Panc1 (cell line): ENCODE measurements around the gene TSPAN4. TPM values are rescaled to one million over a fixed set of nuclear protein-coding genes. Genes with fewer than 3 reads are reported as not detected.
A peak's percentile ranks its signal among the peaks of the same experiment; 100 is the strongest.

Experiments
- ATAC-seq: fragments of 200-7000 bp; cut with Tn5 transposase; 2 replicates; pipeline ENCODE4 v1.9.1; 2020; ENCODE audit warnings: mild to moderate bottlenecking, moderate library complexity
- BruUV-seq: library from RNA; stranded (reverse); fragments of 400-500 nt; replicated peaks from 2 replicates; lab custom pipeline; 2021; lab: Mats Ljungman, UMichigan
- CTCF ChIA-PET: fragments of 300-600 bp; sonication (Branson Sonifier 250); formaldehyde crosslinking; loops from one replicate; lab custom pipeline; 2022; ENCODE audit warnings: antibody characterized with exemption; lab: Charles Lee
- POLR2A ChIA-PET: fragments of 300-600 bp; sonication (Branson Sonifier 250); formaldehyde crosslinking; loops from one replicate; lab custom pipeline; 2022; ENCODE audit warnings: antibody characterized with exemption; lab: Charles Lee
- DNase-seq: peaks from one replicate; pipeline ENCODE4 v3.0.0-alpha.2; 2010; ENCODE audit warnings: low read depth, low spot score
- H3K27ac ChIP-seq: 2 replicates; pipeline ENCODE4 v1.5.1; 2011; ENCODE audit warnings: mild to moderate bottlenecking, low read length, inconsistent platforms
- H3K27me3 ChIP-seq: fragments of 200-500 bp; sonication (Bioruptor generic); 2 replicates; pipeline ENCODE4 v1.6.0; 2014; ENCODE audit warnings: low read length, inconsistent platforms; ENCODE audit not compliant: control insufficient read depth, insufficient read depth
- H3K36me3 ChIP-seq: fragments of 200-500 bp; sonication (Bioruptor generic); 2 replicates; pipeline ENCODE4 v1.5.1; 2014; ENCODE audit warnings: inconsistent platforms, mild to moderate bottlenecking, low read length, moderate library complexity; ENCODE audit not compliant: control insufficient read depth, insufficient read depth
- H3K4me1 ChIP-seq: 2 replicates; pipeline ENCODE4 v1.5.1; 2011; ENCODE audit warnings: inconsistent platforms, mild to moderate bottlenecking, low read length, moderate library complexity; ENCODE audit not compliant: control insufficient read depth, insufficient read depth
- H3K4me3 ChIP-seq, 2 experiments: 2 replicates each; pipeline ENCODE4 v1.5.1; 2011 to 2012; ENCODE audit warnings: low read depth in 2 of 2, low read length in 2 of 2, mild to moderate bottlenecking in 2 of 2, inconsistent platforms in 1 of 2, moderate library complexity in 1 of 2
- H3K9me3 ChIP-seq: fragments of 200-500 bp; sonication (Bioruptor generic); 2 replicates; pipeline ENCODE4 v1.5.1; 2014; ENCODE audit warnings: low read depth, mild to moderate bottlenecking, inconsistent platforms, low read length, moderate library complexity; ENCODE audit not compliant: control insufficient read depth, insufficient read depth
- POLR2AphosphoS5 ChIP-seq: IDR thresholded peaks from 2 replicates; pipeline ENCODE4 v1.6.1; 2012; ENCODE audit warnings: mild to moderate bottlenecking, low read depth, low read length, moderate library complexity
- SIN3A ChIP-seq: IDR thresholded peaks from 2 replicates; pipeline ENCODE4 v1.6.1; 2012; ENCODE audit warnings: low read depth, mild to moderate bottlenecking, low read length, moderate library complexity, borderline replicate concordance; ENCODE audit not compliant: insufficient read depth
- TCF7L2 ChIP-seq: IDR thresholded peaks from 2 replicates; pipeline ENCODE4 v1.6.1; 2011; ENCODE audit warnings: mild to moderate bottlenecking, low read depth, low read length, inconsistent platforms
- in situ Hi-C: cut with HindIII; loops from 2 replicates; pipeline ENCODE4 v1.10.0; 2016; ENCODE audit warnings: low sequenced_read_pairs, low pct_unique_long_range_greater_than_20kb
- intact Hi-C: fragments of 100-400 bp; cut with micrococcal nuclease; formaldehyde crosslinking; loops from one replicate; pipeline ENCODE4 v1.10.0; 2022; ENCODE audit not compliant: unreplicated experiment
- total RNA-seq: library from RNA; stranded (reverse); gene quantifications from one replicate; pipeline ENCODE4 v1.2.1, GENCODE V29; 2021; ENCODE audit not compliant: unreplicated experiment
- TF ChIP-seq, protein P1 (sequence below), 2 experiments: IDR thresholded peaks; 2 replicates each; pipeline ENCODE4 v1.6.1; 2011 to 2012; ENCODE audit warnings: low read depth in 2 of 2, control low read depth in 1 of 2, low read length in 1 of 2, mild to moderate bottlenecking in 1 of 2, moderate library complexity in 1 of 2; ENCODE audit not compliant: insufficient read depth in 1 of 2
- TF ChIP-seq, protein P2 (sequence below): fragments of 450-650 bp; IDR thresholded peaks from 2 replicates; pipeline ENCODE4 v1.5.1; 2017; ENCODE audit warnings: mild to moderate bottlenecking

Gene TSPAN4
- total RNA-seq, 1 experiment from 2014 or later = 187 TPM

DNA sequence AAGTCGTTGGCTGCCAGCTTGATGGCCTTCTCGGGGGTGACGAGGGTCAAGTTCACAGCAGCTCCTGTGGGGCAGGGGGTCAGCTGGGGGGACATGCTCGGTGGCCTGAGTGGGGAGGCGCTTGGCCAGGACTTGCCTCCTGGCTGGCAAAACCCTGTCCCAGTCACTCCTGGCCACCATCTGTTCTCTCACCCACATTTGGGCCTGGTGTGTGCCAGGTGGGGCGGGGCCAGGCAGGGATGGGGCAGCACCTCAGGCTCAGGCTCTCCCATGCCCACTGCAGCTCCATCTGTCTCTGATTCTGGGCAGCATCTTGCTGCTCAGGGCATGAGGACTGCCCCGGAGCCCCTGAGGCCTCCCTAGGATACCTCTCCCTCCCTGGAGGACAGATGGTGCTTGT lies 49.1 kb upstream of the TSPAN4 start:
- Histone ChIP-seq H3K4me1 (peaks cover 56% of the 10 kb centered on the region), H3K4me3 (no peak overlapping the region), H3K27me3 (no peaks in the 10 kb centered on the region), H3K27ac (peak overlapping the region; percentile 52), H3K36me3 (no peaks in the 10 kb centered on the region; the same call in none of the 2 replicates), H3K9me3 (no peaks in the 10 kb centered on the region)
- BruUV-seq = no TSS peak
- DNase-seq (no peak), ATAC-seq (no peak)
- ChIA-PET CTCF (interaction anchor here (0.7 kb wide), 1 partner anchor 78 kb away, joined by 6 read pairs; no protein-coding TSS in a partner anchor), POLR2A (no interaction called here)
- in situ Hi-C loops = no loop called here
- TF ChIP-seq, protein P1, sequence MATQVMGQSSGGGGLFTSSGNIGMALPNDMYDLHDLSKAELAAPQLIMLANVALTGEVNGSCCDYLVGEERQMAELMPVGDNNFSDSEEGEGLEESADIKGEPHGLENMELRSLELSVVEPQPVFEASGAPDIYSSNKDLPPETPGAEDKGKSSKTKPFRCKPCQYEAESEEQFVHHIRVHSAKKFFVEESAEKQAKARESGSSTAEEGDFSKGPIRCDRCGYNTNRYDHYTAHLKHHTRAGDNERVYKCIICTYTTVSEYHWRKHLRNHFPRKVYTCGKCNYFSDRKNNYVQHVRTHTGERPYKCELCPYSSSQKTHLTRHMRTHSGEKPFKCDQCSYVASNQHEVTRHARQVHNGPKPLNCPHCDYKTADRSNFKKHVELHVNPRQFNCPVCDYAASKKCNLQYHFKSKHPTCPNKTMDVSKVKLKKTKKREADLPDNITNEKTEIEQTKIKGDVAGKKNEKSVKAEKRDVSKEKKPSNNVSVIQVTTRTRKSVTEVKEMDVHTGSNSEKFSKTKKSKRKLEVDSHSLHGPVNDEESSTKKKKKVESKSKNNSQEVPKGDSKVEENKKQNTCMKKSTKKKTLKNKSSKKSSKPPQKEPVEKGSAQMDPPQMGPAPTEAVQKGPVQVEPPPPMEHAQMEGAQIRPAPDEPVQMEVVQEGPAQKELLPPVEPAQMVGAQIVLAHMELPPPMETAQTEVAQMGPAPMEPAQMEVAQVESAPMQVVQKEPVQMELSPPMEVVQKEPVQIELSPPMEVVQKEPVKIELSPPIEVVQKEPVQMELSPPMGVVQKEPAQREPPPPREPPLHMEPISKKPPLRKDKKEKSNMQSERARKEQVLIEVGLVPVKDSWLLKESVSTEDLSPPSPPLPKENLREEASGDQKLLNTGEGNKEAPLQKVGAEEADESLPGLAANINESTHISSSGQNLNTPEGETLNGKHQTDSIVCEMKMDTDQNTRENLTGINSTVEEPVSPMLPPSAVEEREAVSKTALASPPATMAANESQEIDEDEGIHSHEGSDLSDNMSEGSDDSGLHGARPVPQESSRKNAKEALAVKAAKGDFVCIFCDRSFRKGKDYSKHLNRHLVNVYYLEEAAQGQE (IDR thresholded peaks at IDR 0.05; ENCODE audit: insufficient read depth in 1 of 2, low read depth in 2 of 2, low read length in 1 of 2) = no peak
- TF ChIP-seq TCF7L2 (no peak), SIN3A (no peak), POLR2AphosphoS5 (no peak)
- TF ChIP-seq, protein P2, sequence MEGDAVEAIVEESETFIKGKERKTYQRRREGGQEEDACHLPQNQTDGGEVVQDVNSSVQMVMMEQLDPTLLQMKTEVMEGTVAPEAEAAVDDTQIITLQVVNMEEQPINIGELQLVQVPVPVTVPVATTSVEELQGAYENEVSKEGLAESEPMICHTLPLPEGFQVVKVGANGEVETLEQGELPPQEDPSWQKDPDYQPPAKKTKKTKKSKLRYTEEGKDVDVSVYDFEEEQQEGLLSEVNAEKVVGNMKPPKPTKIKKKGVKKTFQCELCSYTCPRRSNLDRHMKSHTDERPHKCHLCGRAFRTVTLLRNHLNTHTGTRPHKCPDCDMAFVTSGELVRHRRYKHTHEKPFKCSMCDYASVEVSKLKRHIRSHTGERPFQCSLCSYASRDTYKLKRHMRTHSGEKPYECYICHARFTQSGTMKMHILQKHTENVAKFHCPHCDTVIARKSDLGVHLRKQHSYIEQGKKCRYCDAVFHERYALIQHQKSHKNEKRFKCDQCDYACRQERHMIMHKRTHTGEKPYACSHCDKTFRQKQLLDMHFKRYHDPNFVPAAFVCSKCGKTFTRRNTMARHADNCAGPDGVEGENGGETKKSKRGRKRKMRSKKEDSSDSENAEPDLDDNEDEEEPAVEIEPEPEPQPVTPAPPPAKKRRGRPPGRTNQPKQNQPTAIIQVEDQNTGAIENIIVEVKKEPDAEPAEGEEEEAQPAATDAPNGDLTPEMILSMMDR = no peak
- intact Hi-C loops = no loop called here

DNA sequence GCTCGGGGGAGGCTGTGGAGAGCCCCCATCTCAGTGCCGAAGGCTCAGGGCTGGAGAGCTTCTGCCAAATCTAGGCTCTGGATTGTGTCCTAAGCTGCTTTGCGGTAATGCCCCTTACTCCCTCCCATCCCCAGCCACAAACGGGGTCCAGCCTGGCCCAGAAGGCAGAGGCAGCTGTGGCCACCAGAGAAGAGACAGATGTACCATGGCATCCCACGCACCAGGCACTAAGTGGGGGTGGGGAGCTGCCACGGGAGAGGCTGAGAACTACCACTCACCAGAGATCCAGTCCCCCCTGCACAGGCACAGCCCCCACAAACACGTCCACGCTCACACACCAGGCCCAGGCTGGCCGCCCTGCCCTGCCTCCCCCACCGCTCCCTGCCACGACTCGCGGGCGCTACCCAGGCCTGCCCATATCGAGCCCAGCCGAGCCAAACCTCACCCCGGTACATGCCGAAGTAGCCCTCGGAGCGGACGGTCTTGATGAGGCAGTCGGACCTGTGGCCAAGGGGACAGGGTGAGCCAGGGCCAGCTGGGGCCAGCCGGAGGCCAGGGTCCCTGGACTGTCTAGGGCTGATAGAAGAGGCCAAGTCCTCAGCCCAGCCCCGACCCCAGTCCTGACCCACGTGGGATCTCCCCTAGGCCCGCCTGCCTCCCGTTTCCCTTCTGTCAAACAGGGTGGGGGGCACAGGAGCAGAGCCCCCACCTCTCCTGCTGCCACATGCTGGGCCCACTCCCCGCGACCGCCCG lies 48.5 kb upstream of the TSPAN4 start:
- no peaks in the 10 kb centered on the region for H3K27me3 ChIP-seq
- ChIA-PET POLR2A (no interaction called here), CTCF (interaction anchor here (0.7 kb wide), 1 partner anchor 78 kb away, joined by 6 read pairs; no protein-coding TSS in a partner anchor)
- peak overlapping the region; percentile 93 for H3K27ac ChIP-seq
- peaks cover 56% of the 10 kb centered on the region for H3K4me1 ChIP-seq
- intact Hi-C loops = no loop called here
- in situ Hi-C loops = no loop called here
- H3K9me3 ChIP-seq = no peaks in the 10 kb centered on the region
- BruUV-seq = no TSS peak
- DNase-seq (no peak), ATAC-seq (no peak)
- TF ChIP-seq, protein P1 (IDR thresholded peaks at IDR 0.05; ENCODE audit: insufficient read depth in 1 of 2, low read depth in 2 of 2, low read length in 1 of 2) = no peak
- TF ChIP-seq TCF7L2 (no peak), SIN3A (no peak; the same call in 1 of the 2 replicates), POLR2AphosphoS5 (no peak)
- TF ChIP-seq, protein P2 = no peak
- H3K4me3 ChIP-seq = peak overlapping the region; percentile 71 to 86
- H3K36me3 ChIP-seq = no peaks in the 10 kb centered on the region; the same call in none of the 2 replicates
